Spleen (tissue), 11 donors: Measurements from ENCODE around the gene MYO19. TPM values are rescaled to one million over a fixed set of nuclear protein-coding genes. Genes with fewer than 3 reads are reported as not detected.
"Not testable (repeated sequence)": the region's sequence is repeated elsewhere in the genome, so short reads cannot be mapped to it uniquely, and the experiment has no call there.

Experiments used
- DNase-seq: peaks from one replicate; pipeline ENCODE4 v3.0.0-alpha.2; 2020
- H3K27ac ChIP-seq, 8 donors: fragments of 200-600 bp; sonication (generic) in 7 of 8; 1 replicate in 4 of 8; 2 replicates in 4 of 8; pipeline versions ENCODE4 v1.5.0 to v1.8.0; 2016 to 2021; ENCODE audit warnings: inconsistent platforms in 4 of 8, mild to moderate bottlenecking in 4 of 8, moderate library complexity in 1 of 8
- H3K27me3 ChIP-seq, 7 donors: fragments of 200-600 bp; sonication (generic) in 6 of 7; replicated peaks in 1 of 7; 1 replicate in 4 of 7; 2 replicates in 3 of 7; pipeline versions ENCODE4 v1.5.0 to v1.8.0; 2016 to 2021; ENCODE audit warnings: inconsistent platforms in 3 of 7, mild to moderate bottlenecking in 1 of 7
- H3K36me3 ChIP-seq, 6 donors: fragments of 200-600 bp; sonication (generic) in 5 of 6; 1 replicate in 4 of 6; 2 replicates in 2 of 6; pipeline versions ENCODE4 v1.5.0 to v1.8.0; 2016 to 2021; ENCODE audit warnings: inconsistent platforms in 2 of 6
- H3K4me1 ChIP-seq, 6 donors: fragments of 200-600 bp; sonication (generic) in 5 of 6; 1 replicate in 3 of 6; 2 replicates in 3 of 6; pipeline versions ENCODE4 v1.5.0 to v1.8.0; 2016 to 2021; ENCODE audit warnings: inconsistent platforms in 3 of 6
- H3K4me3 ChIP-seq, 8 donors: fragments of 200-600 bp; sonication (generic) in 7 of 8; 1 replicate in 4 of 8; 2 replicates in 4 of 8; pipeline versions ENCODE4 v1.5.0 to v1.8.0; 2016 to 2021; ENCODE audit warnings: inconsistent platforms in 4 of 8, mild to moderate bottlenecking in 4 of 8, moderate library complexity in 2 of 8
- H3K9me3 ChIP-seq, 8 donors: fragments of 200-600 bp; sonication (generic) in 7 of 8; 1 replicate in 4 of 8; 2 replicates in 4 of 8; pipeline versions ENCODE4 v1.5.0 to v1.8.0; 2016 to 2021; ENCODE audit warnings: inconsistent platforms in 4 of 8
- WGBS, 5 donors: extraction: QIAGEN DNeasy Blood & Tissue Kit in 3 of 5; methylation state at CpG; one replicate each; pipeline versions ENCODE4 v1.1.5 to v1.1.7; 2013 to 2018; 5-methylcytosine and 5-hydroxymethylcytosine counted together
- intact Hi-C: fragments of 100-400 bp; cut with DNase I; formaldehyde crosslinking; loops from one replicate; pipeline ENCODE4 v1.15.0; 2023; ENCODE audit warnings: low total_unique reads
- polyA plus RNA-seq, 3 donors: library from polyadenylated mRNA; stranded (reverse); fragments of 200-250 nt; gene quantifications; one replicate each; pipeline ENCODE4 v1.2.1, GENCODE V29; 2013
- small RNA-seq, 4 donors: library from RNA; depleted of rRNA; stranded (forward); fragments of <200 nt; gene quantifications; one replicate each; pipeline ENCODE3, GENCODE V24; 2016
- total RNA-seq, 7 donors: library from RNA; depleted of rRNA in 3 of 7; stranded (reverse); fragments of >200 nt in 3 of 7; fragmentation: NEBNext Ultra II Directional in 4 of 7; extraction: Animal tissue kit (Norgen Biotek cat#: 25700) in 4 of 7; gene quantifications; one replicate each; pipeline versions ENCODE4 v1.1.0 to v1.2.1, GENCODE V29; 2016 to 2021
- donor health status: healthy with polysubstance abuse.
- donor health status: DM: no; HTN: no; CAD: no; lungs with moderate emphysema.
- donor health status: DM: no; HTN: no; CAD: no.
- donor health status: Bipolar disorder and iron deficiency.
- donor health status: healthy.
- donor health status: DM: no; HTN: no; CAD: no.
- donor health status: DM: yes; HTN: yes; CAD: no.

The MYO19 gene
- total and polyA plus RNA-seq, 10 donors, result 15.6 to 68.9 (median 50.7) TPM

DNA sequence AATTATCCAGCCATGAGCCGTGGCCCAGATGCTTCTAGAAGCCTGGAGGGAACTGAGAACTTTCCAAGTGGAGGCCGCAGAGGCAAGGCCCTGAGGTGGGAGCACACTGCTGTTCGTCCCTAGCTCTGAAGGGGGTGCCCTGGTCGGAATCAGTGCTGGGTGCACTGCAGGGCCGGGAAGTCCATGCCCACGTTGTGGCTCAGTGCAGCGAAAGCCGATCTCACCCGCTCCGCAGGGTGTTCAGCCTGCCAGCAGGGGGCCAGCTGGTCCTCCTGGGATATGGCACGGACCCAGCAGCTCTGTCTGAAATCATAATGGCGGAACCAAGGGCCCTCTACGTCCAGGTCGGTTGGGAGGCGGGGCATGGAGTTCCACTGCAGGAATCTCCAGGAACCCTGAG, 84.7 kb downstream of the MYO19 start:
- H3K27me3 ChIP-seq, intact Hi-C loops, H3K36me3 ChIP-seq, H3K4me1 ChIP-seq, H3K9me3 ChIP-seq, H3K27ac ChIP-seq, H3K4me3 ChIP-seq, DNase-seq: not testable (repeated sequence)
- 58 to 70% (median 64%) methylated on average over 3 to 11 of the region's 15 CpGs; no CpG with 5 or more reads in 2 of the 5 donors for WGBS, 5 donors

Small RNAs within 50 kb of the gene (small RNA-seq; reads per million reads assigned to genes)
- gene RNA5SP439, result 0 reads per million in 4 donors

Other genes starting within 250 kb of the MYO19 start
- 1 to 10 TPM in 2 of 7 donors, not detected in 5; 2.0 to 5.2 TPM for gene TBC1D3G, start 211.0 kb downstream of the MYO19 start, total RNA-seq
- gene TBC1D3G, start 211.0 kb downstream of the MYO19 start, polyA plus RNA-seq, result 10 to 100 TPM in 1 of 3 donors, under 1 TPM in 1, not detected in 1; 0.61 to 11.3 TPM
- under 1 TPM in 1 of 7 donors, not detected in 6; 0.64 TPM for gene TBC1D3H, start 146.4 kb downstream of the MYO19 start, total RNA-seq
- gene TBC1D3H, start 146.4 kb downstream of the MYO19 start, polyA plus RNA-seq, result 1 to 10 TPM in 2 of 3 donors, not detected in 1; 2.8 to 4.5 TPM
- gene ZNHIT3, start 48.2 kb downstream of the MYO19 start, total RNA-seq, result 10 to 100 TPM; 24.2 to 42.4 (median 28.6) TPM
- 10 to 100 TPM; 41.4 to 58.0 (median 52.9) TPM for gene ZNHIT3, start 48.2 kb downstream of the MYO19 start, polyA plus RNA-seq
- 1 to 10 TPM; 4.8 to 7.7 (median 6.1) TPM for gene PIGW, start 119 bp upstream of the MYO19 start, total RNA-seq
- gene PIGW, start 119 bp upstream of the MYO19 start, polyA plus RNA-seq, result 1 to 10 TPM; 3.3 to 6.0 (median 5.0) TPM
- 100 to 1,000 TPM in 2 of 7 donors, 10 to 100 TPM in 5; 83.3 to 123 (median 94.7) TPM for gene GGNBP2, start 10.1 kb upstream of the MYO19 start, total RNA-seq
- gene GGNBP2, start 10.1 kb upstream of the MYO19 start, polyA plus RNA-seq, result 10 to 100 TPM; 60.8 to 65.5 (median 61.3) TPM
- 1 to 10 TPM; 3.9 to 7.8 (median 5.2) TPM for gene DHRS11, start 57.0 kb upstream of the MYO19 start, total RNA-seq
- gene DHRS11, start 57.0 kb upstream of the MYO19 start, polyA plus RNA-seq, result 1 to 10 TPM; 4.1 to 5.1 (median 4.7) TPM
- gene MRM1, start 66.7 kb upstream of the MYO19 start, total RNA-seq, result 1 to 10 TPM; 5.4 to 9.1 (median 7.7) TPM
- 10 to 100 TPM in 2 of 3 donors, 1 to 10 TPM in 1; 9.4 to 13.8 (median 12.2) TPM for gene MRM1, start 66.7 kb upstream of the MYO19 start, polyA plus RNA-seq